Activated T-cell treated with anti-CD3 and anti-CD28 coated beads, Interleukin-2, amount 50 U/mL, for 1 hour (primary cell): ENCODE measurements around the gene PCDH17.

Experiments used
- DNase-seq: peaks from one replicate; pipeline ENCODE4 v3.0.0-alpha.2; 2020

PCDH17 gene, protein sequence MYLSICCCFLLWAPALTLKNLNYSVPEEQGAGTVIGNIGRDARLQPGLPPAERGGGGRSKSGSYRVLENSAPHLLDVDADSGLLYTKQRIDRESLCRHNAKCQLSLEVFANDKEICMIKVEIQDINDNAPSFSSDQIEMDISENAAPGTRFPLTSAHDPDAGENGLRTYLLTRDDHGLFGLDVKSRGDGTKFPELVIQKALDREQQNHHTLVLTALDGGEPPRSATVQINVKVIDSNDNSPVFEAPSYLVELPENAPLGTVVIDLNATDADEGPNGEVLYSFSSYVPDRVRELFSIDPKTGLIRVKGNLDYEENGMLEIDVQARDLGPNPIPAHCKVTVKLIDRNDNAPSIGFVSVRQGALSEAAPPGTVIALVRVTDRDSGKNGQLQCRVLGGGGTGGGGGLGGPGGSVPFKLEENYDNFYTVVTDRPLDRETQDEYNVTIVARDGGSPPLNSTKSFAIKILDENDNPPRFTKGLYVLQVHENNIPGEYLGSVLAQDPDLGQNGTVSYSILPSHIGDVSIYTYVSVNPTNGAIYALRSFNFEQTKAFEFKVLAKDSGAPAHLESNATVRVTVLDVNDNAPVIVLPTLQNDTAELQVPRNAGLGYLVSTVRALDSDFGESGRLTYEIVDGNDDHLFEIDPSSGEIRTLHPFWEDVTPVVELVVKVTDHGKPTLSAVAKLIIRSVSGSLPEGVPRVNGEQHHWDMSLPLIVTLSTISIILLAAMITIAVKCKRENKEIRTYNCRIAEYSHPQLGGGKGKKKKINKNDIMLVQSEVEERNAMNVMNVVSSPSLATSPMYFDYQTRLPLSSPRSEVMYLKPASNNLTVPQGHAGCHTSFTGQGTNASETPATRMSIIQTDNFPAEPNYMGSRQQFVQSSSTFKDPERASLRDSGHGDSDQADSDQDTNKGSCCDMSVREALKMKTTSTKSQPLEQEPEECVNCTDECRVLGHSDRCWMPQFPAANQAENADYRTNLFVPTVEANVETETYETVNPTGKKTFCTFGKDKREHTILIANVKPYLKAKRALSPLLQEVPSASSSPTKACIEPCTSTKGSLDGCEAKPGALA (N-terminal part only)

DNA sequence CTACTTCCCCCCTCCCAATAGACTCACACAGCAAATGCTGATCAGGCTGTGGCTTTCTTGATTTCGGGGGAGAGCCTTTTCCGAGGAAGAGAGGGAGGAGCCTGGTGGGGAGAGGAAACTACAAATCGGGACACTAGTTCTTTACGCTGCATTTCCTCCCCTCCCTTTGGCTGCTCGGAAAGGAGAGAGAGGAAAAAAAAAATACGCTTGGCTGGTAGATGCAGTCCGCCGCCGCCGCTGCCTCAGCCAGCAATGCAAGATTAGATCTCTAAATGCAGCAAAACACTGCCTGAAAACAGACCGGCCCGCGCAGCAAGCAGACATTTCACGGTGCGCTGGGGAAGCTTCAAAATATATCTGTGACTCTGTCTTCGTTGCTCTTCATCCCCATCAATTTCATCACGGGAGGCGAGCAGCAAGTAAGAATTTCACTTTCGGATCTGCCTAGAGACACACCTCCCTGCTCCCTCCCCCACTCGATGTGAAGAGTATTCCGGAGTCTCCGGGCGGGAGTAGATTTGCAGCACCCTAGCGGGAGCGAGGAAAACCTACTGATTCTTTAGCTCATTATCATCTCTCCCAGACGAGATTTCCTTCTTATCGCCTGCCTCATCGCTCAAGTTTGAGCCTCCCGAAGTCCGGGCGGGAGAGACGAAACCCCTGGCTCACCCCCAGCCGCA is at the start of gene PCDH17:
PCDH17 (plus strand) TSS at position 149 of the 680 bp plus-strand sequence. CDS start 803 bp downstream, outside the sequence.
- DNase-seq, result peak; percentile 18

DNA sequence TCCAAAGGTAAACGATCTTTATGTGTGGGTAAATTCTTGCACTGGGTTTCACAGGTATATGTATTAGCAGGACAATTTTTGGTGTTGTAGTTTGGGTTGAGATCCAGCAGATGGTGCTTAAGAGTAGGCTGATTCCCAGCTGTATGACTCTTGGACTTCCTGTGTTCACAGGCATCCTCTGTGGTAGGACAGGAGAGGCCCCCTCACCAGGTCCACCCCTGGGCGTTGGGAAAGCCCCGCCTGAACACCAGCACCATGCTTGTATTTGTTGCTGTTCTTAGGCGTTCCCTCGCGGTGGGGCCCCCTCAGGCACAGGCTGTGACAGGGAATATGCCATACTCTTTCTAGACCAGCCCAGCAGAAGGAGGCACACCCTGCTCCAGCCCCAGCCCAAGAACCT is 49.5 kb upstream of the PCDH17 start:
- no peak for DNase-seq

DNA sequence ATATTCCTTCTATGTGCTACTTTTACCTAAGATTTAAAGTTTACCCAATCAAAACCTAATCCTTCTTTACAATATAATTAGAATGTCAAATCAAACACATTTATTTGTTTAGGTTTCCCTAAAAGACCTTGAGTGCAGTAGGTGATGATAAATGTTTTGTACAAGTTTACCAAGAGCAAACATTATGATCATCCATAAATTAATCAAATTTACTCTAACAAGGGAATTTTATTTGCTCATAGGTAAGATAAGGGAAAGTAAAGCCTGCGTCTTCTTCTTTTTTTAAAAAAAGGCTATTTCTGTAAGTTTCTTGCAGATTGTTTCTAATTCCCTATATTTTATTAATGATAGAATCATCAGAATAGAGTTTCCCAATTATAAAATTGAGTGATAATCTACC is 48.0 kb upstream of the PCDH17 start:
- DNase-seq, result no peak

DNA sequence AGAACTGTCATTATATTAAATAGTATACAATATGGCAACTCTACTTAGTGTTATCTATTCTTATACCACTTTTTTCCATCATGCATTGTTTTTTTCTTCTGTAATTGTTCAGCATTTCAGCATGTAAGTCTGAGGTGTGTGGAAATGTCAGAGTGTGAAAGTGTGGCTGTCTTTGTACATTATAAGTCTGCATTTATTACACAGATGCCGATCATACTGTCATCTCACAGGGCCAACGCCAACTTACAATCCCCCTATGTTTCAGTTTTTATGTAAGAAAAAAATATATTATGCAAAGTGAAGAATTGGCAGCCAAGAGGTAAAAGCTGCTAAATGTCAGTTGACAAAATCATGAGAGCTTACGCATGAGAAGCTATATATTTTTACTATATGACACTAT is 42.9 kb upstream of the PCDH17 start:
- DNase-seq, result no peak

DNA sequence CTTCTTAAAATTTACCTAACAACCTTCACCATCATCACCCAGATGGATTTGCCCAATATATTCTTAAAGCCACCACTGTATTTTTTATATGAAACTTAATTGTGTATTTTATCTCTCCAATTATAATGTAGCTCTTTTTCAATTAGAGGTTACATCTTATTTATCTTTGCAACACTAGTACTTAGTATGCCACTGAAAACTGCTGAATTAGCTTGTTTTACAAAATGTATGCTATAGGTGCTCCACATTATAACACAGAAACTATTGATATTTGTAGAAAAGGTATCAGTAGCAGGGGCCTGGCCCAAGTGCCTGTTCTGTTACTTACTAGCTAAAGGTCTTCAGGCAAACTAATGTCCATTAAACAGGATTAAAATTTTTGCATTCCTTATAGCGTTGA is 35.8 kb upstream of the PCDH17 start:
- DNase-seq, result no peak

DNA sequence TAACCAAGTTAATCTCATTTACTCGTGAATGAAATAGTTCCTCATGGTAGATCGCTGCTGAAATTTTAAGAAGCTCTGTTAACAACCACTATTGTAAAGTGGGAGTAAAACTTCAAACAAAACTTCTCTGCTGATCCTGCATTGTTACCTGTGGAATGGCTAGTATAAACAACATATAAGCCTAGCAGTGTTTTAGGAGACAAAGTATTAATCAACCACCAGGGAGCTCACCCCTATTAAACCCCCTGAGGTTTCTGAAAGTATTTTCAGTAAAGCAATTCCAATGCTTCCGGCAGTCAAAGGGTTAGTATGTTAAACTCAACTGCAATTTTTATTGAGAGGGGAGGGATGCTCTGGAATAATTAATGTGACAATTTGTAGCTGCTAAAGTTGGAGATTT is 30.0 kb upstream of the PCDH17 start:
- no peak for DNase-seq

DNA sequence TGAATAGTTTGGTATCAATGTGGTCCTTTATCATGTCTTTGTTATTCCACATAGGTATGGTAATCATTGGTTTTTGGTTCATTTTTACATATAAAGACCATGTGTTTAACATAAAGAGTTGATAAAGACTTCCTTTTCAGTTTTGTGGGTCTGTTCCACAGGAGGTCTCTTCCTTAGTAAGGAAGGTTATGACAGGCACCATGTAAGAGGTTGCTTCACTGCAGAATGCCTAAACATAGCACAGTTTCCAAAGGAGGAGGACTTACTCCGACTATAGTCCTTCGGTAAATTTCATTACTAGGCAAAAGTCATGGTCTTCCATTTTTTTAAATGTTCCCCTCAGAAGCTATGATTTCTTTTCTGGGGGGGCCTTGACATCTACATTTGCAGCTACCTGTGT is 27.1 kb upstream of the PCDH17 start:
- DNase-seq, result no peak

DNA sequence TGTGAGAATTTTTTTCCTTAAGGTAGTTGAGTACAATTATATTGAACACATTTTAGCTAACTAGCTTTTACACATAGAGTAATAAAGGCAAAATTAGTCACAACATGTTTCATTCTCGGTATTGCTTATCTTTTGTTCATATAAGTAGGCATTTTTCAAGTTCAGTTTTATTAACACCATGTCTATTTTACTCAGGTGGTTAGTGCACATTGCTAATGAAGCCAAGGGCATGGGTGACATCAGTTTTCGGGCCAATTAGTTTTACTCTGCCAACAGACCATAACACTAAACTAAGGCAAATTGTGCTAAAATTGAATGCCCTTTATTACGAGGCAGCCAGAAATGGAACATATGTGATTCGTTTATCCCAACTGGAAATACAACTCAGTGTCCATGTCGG is 19.6 kb upstream of the PCDH17 start:
- DNase-seq, result no peak

DNA sequence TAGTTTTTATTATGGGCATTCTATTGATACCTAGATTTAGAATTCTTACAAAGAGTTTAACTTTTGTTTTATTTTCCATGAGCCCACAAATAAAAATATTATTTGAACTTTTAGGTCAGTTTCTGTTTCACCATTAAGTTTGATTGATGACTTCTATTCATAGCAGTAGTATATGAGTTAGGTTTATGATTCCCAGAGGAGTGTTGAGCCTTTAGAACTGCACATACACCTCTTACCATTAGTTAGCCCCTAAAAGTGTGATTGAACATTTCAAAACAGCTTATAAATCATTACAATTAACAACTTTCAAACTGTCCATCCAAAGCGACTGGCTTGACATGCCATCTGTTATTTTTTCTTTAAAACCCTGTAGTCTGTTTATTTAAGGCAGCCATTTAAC is 19.0 kb upstream of the PCDH17 start:
- no peak for DNase-seq

DNA sequence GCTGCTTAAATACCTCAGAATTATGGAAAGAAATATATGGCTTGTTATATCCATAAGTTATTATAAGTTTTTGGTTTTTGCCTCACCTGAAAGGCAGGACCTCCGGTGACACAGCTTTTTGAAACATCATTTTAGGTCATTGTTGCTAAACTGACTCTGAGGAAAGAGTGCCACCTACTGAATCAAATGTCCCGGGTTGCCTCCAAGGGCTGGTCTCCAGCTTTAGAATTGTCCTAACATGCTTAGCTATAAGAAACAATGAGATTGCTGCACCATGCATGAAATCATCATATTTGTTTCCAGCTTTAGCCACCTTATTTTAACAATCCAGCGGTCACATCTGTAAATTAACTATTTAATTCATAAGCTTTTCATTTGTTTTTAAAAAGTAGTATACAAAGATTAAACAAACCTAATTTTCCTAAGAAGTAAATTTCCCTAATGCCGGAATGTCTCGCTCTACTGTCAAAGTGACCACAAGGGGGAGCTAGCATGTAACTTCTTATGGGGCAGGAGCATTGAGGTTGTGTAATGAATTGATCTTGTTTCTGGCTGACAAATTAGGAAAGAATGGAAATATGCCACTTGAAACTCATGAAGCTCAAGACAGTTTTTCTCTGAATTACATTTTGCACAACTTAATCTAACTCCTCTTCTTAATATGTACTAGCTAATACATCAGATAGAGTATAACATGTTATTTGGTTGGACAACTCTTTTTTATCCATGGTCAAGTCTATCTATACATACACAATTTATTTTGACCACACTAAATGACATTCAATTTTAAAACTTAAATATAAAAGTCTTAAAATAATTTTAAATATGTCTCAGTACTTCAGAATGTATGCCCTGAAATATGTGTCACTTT is 6.7 kb upstream of the PCDH17 start:
- DNase-seq, result no peak

DNA sequence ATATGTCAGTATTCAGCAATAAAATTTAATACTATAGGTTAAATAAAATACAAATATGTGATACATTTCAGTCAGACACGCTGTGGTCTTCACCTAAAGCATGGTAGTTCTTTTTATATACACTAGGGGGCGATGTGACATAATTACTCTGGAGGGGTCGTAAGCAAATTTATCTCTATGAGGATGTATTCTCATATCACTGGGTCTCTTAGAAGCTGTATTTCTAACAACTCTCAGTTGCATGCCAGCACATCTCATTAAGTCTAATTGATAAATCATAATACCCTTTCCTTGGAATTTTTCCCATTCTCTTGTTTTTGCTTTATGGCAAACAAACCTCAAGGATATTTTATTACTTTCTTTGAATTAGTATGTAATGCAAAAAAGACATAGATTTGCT is 3.9 kb upstream of the PCDH17 start:
- no peak for DNase-seq

DNA sequence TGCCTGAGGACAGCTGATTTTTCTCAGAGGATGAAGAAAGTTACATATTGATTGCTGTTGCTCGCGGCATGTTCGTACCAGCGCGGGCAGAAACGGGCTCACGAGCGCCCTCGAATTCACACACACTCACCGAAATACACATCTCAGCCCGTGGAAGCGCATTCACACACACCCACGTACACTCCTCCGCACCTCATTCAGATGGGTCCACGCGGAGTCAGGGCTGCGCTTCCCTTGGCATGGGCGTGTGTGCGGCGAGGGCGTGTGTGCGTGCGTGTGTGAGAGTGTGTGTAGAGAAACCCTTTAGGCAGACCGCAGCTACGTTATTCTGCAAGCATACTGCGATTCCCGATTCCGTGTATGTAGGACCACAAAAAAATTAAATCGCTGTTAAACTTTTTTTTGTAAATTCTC is 2.1 kb upstream of the PCDH17 start:
- peak; percentile 15 for DNase-seq

DNA sequence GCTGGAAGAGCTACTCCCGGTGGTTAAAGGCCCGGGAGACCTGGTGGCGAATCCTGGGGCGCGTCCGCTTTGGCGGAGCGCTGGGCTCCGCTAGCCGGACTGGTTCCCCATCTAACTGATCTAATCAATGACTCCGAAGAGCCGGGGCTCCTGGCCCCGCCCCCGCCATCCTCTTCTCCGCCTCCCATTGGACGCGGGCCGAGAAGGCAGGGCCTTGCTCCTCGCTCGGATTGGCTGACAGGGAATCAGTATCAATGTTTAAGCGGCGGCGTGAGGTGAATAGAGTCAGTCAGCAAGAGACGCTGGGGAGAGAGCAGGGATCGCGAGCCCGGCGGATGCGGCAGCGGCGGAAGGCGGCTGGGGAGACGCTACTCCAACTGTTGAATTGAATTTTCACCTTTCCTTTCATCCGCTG is 1.7 kb upstream of the PCDH17 start:
- DNase-seq, result peak; percentile 58

DNA sequence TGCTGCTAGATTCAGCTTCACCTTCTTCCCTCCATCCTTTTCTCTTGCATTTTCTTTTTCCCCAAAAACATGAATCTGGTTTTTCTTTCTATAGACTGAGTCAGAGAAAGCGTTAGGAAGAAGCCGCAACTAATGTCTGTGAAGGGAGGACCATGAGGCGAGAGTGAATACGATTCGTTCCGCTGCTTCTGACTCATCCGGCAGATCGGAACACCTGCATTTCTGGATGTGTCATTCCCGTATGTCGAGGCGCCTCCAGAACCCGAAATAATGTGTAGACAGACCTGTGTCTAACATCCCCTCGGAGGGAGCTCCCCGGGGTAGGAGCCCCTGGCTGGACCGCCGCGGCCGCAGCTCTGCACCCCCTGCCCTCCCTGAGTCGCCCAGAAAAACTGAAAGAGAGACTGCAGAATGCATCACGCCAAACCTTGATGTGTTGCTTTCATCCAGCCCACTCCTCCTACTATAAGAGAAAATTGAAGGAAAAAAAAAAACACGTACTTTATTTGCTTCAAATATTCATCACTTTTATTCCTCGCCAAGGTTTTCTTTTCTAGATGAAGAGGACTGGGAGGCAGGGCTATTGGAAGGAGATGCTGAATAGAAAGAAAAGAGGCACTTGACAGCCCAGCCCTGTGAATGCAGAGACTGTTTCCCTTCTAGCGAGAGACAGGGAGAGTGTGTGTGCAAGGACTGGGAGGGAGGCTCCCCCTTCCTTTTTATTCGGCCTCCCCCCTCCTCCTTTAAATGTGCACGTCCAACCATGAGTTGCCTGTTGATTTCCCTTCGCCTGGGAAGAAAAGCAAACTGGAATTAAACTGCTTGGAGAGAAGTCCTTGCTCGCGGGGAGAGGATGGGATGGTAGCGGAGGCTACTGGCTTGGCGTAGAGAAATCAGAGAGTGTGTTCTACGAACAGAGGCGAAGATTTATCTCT is 616 bp upstream of the PCDH17 start:
- peak; percentile 15 for DNase-seq

DNA sequence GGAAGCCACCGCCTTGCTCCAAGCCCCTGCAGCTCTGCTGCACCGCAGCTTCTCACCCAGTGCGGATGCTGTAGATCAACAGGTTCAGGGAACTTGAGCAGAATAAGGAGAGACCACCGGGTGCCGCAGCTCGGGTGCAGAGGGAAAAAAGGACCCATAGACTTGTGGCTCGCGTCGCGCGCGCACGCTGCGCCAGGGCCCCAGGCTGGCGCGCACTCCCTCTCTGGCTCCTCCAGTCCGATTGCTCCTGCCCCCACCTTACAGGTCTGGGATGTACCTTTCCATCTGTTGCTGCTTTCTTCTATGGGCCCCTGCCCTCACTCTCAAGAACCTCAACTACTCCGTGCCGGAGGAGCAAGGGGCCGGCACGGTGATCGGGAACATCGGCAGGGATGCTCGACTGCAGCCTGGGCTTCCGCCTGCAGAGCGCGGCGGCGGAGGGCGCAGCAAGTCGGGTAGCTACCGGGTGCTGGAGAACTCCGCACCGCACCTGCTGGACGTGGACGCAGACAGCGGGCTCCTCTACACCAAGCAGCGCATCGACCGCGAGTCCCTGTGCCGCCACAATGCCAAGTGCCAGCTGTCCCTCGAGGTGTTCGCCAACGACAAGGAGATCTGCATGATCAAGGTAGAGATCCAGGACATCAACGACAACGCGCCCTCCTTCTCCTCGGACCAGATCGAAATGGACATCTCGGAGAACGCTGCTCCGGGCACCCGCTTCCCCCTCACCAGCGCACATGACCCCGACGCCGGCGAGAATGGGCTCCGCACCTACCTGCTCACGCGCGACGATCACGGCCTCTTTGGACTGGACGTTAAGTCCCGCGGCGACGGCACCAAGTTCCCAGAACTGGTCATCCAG is 964 bp downstream of the PCDH17 start:
- no peak for DNase-seq

DNA sequence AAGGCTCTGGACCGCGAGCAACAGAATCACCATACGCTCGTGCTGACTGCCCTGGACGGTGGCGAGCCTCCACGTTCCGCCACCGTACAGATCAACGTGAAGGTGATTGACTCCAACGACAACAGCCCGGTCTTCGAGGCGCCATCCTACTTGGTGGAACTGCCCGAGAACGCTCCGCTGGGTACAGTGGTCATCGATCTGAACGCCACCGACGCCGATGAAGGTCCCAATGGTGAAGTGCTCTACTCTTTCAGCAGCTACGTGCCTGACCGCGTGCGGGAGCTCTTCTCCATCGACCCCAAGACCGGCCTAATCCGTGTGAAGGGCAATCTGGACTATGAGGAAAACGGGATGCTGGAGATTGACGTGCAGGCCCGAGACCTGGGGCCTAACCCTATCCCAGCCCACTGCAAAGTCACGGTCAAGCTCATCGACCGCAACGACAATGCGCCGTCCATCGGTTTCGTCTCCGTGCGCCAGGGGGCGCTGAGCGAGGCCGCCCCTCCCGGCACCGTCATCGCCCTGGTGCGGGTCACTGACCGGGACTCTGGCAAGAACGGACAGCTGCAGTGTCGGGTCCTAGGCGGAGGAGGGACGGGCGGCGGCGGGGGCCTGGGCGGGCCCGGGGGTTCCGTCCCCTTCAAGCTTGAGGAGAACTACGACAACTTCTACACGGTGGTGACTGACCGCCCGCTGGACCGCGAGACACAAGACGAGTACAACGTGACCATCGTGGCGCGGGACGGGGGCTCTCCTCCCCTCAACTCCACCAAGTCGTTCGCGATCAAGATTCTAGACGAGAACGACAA is 1.8 kb downstream of the PCDH17 start:
- no peak for DNase-seq

DNA sequence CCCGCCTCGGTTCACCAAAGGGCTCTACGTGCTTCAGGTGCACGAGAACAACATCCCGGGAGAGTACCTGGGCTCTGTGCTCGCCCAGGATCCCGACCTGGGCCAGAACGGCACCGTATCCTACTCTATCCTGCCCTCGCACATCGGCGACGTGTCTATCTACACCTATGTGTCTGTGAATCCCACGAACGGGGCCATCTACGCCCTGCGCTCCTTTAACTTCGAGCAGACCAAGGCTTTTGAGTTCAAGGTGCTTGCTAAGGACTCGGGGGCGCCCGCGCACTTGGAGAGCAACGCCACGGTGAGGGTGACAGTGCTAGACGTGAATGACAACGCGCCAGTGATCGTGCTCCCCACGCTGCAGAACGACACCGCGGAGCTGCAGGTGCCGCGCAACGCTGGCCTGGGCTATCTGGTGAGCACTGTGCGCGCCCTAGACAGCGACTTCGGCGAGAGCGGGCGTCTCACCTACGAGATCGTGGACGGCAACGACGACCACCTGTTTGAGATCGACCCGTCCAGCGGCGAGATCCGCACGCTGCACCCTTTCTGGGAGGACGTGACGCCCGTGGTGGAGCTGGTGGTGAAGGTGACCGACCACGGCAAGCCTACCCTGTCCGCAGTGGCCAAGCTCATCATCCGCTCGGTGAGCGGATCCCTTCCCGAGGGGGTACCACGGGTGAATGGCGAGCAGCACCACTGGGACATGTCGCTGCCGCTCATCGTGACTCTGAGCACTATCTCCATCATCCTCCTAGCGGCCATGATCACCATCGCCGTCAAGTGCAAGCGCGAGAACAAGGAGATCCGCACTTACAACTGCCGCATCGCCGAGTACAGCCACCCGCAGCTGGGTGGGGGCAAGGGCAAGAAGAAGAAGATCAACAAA is 2.6 kb downstream of the PCDH17 start:
- peak; percentile 15 for DNase-seq

DNA sequence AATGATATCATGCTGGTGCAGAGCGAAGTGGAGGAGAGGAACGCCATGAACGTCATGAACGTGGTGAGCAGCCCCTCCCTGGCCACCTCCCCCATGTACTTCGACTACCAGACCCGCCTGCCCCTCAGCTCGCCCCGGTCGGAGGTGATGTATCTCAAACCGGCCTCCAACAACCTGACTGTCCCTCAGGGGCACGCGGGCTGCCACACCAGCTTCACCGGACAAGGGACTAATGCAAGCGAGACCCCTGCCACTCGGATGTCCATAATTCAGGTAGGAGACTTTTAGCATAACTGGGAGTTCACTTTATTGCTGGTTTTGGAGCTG is 3.3 kb downstream of the PCDH17 start:
- no peak for DNase-seq
